CD14-positive monocyte (primary cell): Measurements from ENCODE around the gene ZFX. TPM values are rescaled to one million over a fixed set of nuclear protein-coding genes. Genes with fewer than 3 reads are reported as not detected.

Source experiments
- DNase-seq, 3 donors: peaks; one replicate each; pipeline ENCODE4 v3.0.0-alpha.2; 2011 to 2022
- H2AFZ ChIP-seq: 2 replicates; pipeline ENCODE4 v1.6.0; 2012; ENCODE audit warnings: mild to moderate bottlenecking, low read depth, low read length, inconsistent platforms; ENCODE audit not compliant: insufficient read depth, poor library complexity, severe bottlenecking
- H3K27ac ChIP-seq, 2 donors: 1 replicate in 1 of 2; 2 replicates in 1 of 2; pipeline ENCODE4 v1.5.1; 2012 to 2013; ENCODE audit warnings: low read length in 2 of 2, control low read depth in 1 of 2, inconsistent platforms in 1 of 2, low read depth in 1 of 2, mild to moderate bottlenecking in 1 of 2
- H3K27me3 ChIP-seq, 2 donors: one replicate each; pipeline versions ENCODE4 v1.6.0 to v1.6.1; 2011 to 2013; ENCODE audit warnings: low read length in 2 of 2; ENCODE audit not compliant: control insufficient read depth in 2 of 2, insufficient read depth in 2 of 2
- H3K36me3 ChIP-seq, 2 donors: replicated peaks in 1 of 2; 1 replicate in 1 of 2; 2 replicates in 1 of 2; pipeline versions ENCODE4 v1.5.1 to v1.6.1; 2012 to 2013; ENCODE audit warnings: low read length in 2 of 2, control low read depth in 1 of 2, inconsistent platforms in 1 of 2, mild to moderate bottlenecking in 1 of 2; ENCODE audit not compliant: insufficient read depth in 2 of 2, control insufficient read depth in 1 of 2
- H3K4me1 ChIP-seq, 2 donors: 1 replicate in 1 of 2; 2 replicates in 1 of 2; pipeline versions ENCODE4 v1.5.1 to v1.6.1; 2012 to 2013; ENCODE audit warnings: low read length in 2 of 2, control low read depth in 1 of 2, inconsistent platforms in 1 of 2, mild to moderate bottlenecking in 1 of 2, moderate library complexity in 1 of 2; ENCODE audit not compliant: insufficient read depth in 2 of 2, control insufficient read depth in 1 of 2
- H3K4me2 ChIP-seq: replicated peaks from 2 replicates; pipeline ENCODE3; 2012; ENCODE audit warnings: low read length, moderate library complexity, mild to moderate bottlenecking; ENCODE audit not compliant: poor library complexity, severe bottlenecking; ENCODE audit errors: extremely low read depth
- H3K4me3 ChIP-seq, 3 experiments: fragments of 200-600 bp in 1 of 3; sonication (generic) in 1 of 3; replicated peaks in 1 of 3; 1 replicate in 2 of 3; 2 replicates in 1 of 3; pipeline ENCODE4 v1.5.1; 2011 to 2013; ENCODE audit warnings: low read length in 3 of 3, mild to moderate bottlenecking in 3 of 3, control low read depth in 2 of 3, low read depth in 2 of 3, inconsistent platforms in 1 of 3, moderate library complexity in 1 of 3
- H3K79me2 ChIP-seq: 2 replicates; pipeline ENCODE4 v1.6.0; 2012; ENCODE audit warnings: mild to moderate bottlenecking, control low read depth, inconsistent platforms, low read length, moderate library complexity; ENCODE audit not compliant: insufficient read depth
- H3K9ac ChIP-seq: 2 replicates; pipeline ENCODE4 v1.6.0; 2017; ENCODE audit warnings: low read length, mild to moderate bottlenecking; ENCODE audit not compliant: insufficient read depth, poor library complexity, severe bottlenecking
- H3K9me3 ChIP-seq, 2 donors: replicated peaks in 1 of 2; 1 replicate in 1 of 2; 2 replicates in 1 of 2; pipeline versions ENCODE4 v1.5.1 to v1.6.1; 2012 to 2013; ENCODE audit warnings: low read length in 2 of 2, control low read depth in 1 of 2; ENCODE audit not compliant: control insufficient read depth in 1 of 2, insufficient read depth in 1 of 2
- H4K20me1 ChIP-seq: 2 replicates; pipeline ENCODE4 v1.6.0; 2012; ENCODE audit warnings: mild to moderate bottlenecking, low read length, control low read depth, moderate library complexity; ENCODE audit not compliant: insufficient read depth
- H3K27ac Mint-ChIP-seq, 7 donors: one replicate each; pipeline ENCODE4 v1.8.0; 2020; ENCODE audit warnings: mild to moderate bottlenecking in 7 of 7, mixed read lengths in 7 of 7, moderate library complexity in 6 of 7, inconsistent platforms in 2 of 7
- H3K27me3 Mint-ChIP-seq, 3 donors: one replicate each; pipeline ENCODE4 v1.8.0; 2021 to 2022; ENCODE audit warnings: low read depth in 3 of 3, mild to moderate bottlenecking in 3 of 3, mixed read lengths in 3 of 3, moderate library complexity in 3 of 3, inconsistent platforms in 1 of 3
- H3K36me3 Mint-ChIP-seq, 2 donors: one replicate each; pipeline ENCODE4 v1.8.0; 2020; ENCODE audit warnings: mixed read lengths in 2 of 2, inconsistent platforms in 1 of 2, mild to moderate bottlenecking in 1 of 2
- H3K4me1 Mint-ChIP-seq: one replicate; pipeline ENCODE4 v1.8.0; 2020; ENCODE audit warnings: mild to moderate bottlenecking, mixed read lengths
- H3K4me3 Mint-ChIP-seq, 2 donors: one replicate each; pipeline ENCODE4 v1.8.0; 2020; ENCODE audit warnings: mild to moderate bottlenecking in 2 of 2, mixed read lengths in 2 of 2, moderate library complexity in 1 of 2
- H3K9me3 Mint-ChIP-seq, 7 donors: one replicate each; pipeline ENCODE4 v1.8.0; 2020 to 2022; ENCODE audit warnings: mixed read lengths in 7 of 7, mild to moderate bottlenecking in 6 of 7, moderate library complexity in 6 of 7, inconsistent platforms in 2 of 7
- CTCF ChIP-seq: fragments of 200-600 bp; IDR thresholded peaks from one replicate; pipeline ENCODE4 v1.8.0; 2022; ENCODE audit warnings: antibody characterized with exemption, mild to moderate bottlenecking
- WGBS: methylation state at CpG from one replicate; pipeline ENCODE4 v1.1.5; 2013; ENCODE audit warnings: missing lambda C conversion rate; ENCODE audit not compliant: insufficient coverage; 5-methylcytosine and 5-hydroxymethylcytosine counted together
- intact Hi-C, 2 donors: fragments of 100-400 bp; cut with micrococcal nuclease; formaldehyde crosslinking; loops; one replicate each; pipeline versions ENCODE4 v1.15.0 to v1.15.1; 2023
- polyA minus RNA-seq: library from RNA; depleted of rRNA, polyadenylated mRNA; stranded (reverse); fragments of >200 nt; gene quantifications from 2 replicates; pipeline ENCODE4 v1.2.3, GENCODE V29; 2012
- polyA plus RNA-seq, 3 donors: library from polyadenylated mRNA; depleted of rRNA in 1 of 3; unstranded in 2 of 3; stranded (reverse) in 1 of 3; fragments of 300-500 nt in 2 of 3; fragments of >200 nt in 1 of 3; fragmentation: Illumina TruSeq in 2 of 3; gene quantifications; 1 replicate in 2 of 3; 2 replicates in 1 of 3; pipeline ENCODE4 v1.2.3, GENCODE V29; 2012 to 2021
- total RNA-seq, 12 experiments: library from RNA in 1 of 12; stranded (reverse) in 1 of 12; fragments of 120-200 nt in 1 of 12; gene quantifications; one replicate each; pipeline ENCODE4 v1.2.4 and lab custom pipeline; 2013 to 2026; ENCODE audit warnings: mixed read lengths in 6 of 12, inconsistent platforms in 1 of 12

Gene ZFX
- total RNA-seq (2013) = 29.5 TPM
- polyA plus RNA-seq = 10 to 100 TPM; 22.3 to 31.1 (median 30.2) TPM
- 29.5 and 37.8 TPM in 2 replicates for polyA minus RNA-seq
- 102 to 181 (median 134) reads per million in 11 experiments for total RNA-seq (lab: John Stamatoyannopoulos, UW)

DNA sequence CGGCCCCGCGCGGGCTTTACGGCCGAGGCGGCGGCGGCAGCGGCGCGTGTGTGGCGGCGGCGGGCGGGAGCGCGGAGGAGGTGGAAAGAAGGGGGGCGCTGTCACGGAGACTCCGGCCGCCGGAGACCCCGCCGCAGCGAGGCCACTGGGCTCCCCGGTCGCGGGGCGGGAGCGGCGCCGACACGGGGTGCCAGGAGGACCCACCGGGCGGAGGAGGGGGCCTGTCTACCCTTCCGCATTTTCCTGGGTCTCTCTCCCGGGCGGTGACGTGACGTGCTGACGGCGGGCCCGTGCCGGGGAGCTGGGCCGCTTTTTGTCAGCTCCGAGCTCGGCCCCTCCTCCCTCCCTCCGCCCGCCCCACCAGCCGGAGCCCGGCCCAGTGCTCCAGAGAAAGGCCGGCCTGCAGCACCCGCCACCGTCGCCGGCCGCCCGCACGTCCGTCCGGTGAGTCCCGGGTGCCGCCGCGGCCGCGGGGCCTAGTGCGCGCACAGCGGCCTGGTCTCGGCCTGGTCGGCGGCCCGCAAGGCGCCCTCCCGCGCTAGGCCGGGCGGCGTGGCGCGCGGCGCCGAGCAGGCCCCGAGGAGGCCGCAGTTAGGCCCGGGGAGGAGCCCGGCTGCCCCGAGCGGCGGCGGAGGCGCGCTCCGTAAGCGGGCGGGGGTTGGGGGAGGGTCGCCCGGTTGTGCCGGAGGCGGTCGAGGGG is at the start of gene ZFX:
ZFX (plus strand) TSS at position 379 of the 700 bp plus-strand sequence. CDS start 23,014 bp downstream, outside the sequence.
- Histone ChIP-seq H3K4me1 (peaks cover 23 to 55% of the 10 kb centered on the region in 2 donors), H4K20me1 (peaks cover 42% of the 10 kb centered on the region), H3K9me3 (no peaks in the 10 kb centered on the region), H3K9ac (peak within 1 kb of the TSS; percentile 96), H2AFZ (peak within 1 kb of the TSS; percentile 84), H3K36me3 (peaks cover 4 to 19% of the 10 kb centered on the region in 2 donors), H3K27me3 (no peaks in the 10 kb centered on the region), H3K4me2 (peak within 1 kb of the TSS; percentile 94), H3K79me2 (peaks cover 49% of the 10 kb centered on the region), H3K4me3 (peak within 1 kb of the TSS; percentile 70 to 94 (median 85)), H3K27ac (peak within 1 kb of the TSS; percentile 83 to 87)
- H3K27me3 Mint-ChIP-seq = peaks cover 0 to 2% (median 0%) of the 10 kb centered on the region in 3 donors
- peaks cover 8 to 23% of the 10 kb centered on the region in 2 donors for H3K36me3 Mint-ChIP-seq
- TF ChIP-seq CTCF = no peak
- DNase-seq = peak; percentile 48 to 72 (median 64)
- H3K4me3 Mint-ChIP-seq = peak within 1 kb of the TSS; percentile 79 to 89
- intact Hi-C loops = loop anchor here (2.0 to 5.0 kb wide), 3 partner anchors 95 to 328 kb away; partner anchors contain the start of genes APOO (in 1 of the 2), CXorf58 (in 1 of the 2) and EIF2S3 (in 1 of the 2)
- H3K4me1 Mint-ChIP-seq = peaks cover 39% of the 10 kb centered on the region
- WGBS = 0% methylated on average over 74 of the region's 104 CpGs
- no peaks in the 10 kb centered on the region for H3K9me3 Mint-ChIP-seq
- peak within 1 kb of the TSS; percentile 84 to 97 (median 94) for H3K27ac Mint-ChIP-seq

GRCh38 chrX:24100713-24101112 is 48.8 kb upstream of the ZFX start:
- no peak overlapping the region for H2AFZ ChIP-seq
- no peak overlapping the region for H3K9ac ChIP-seq
- WGBS = no CpG with 5 or more reads among the region's 2 CpGs
- H3K9me3 ChIP-seq = no peaks in the 10 kb centered on the region
- H3K9me3 Mint-ChIP-seq = peaks cover 0 to 2% (median 0%) of the 10 kb centered on the region in 7 donors
- H3K27ac Mint-ChIP-seq = no peak overlapping the region
- no peaks in the 10 kb centered on the region for H3K36me3 ChIP-seq
- no peak overlapping the region for H3K4me2 ChIP-seq
- H3K27me3 ChIP-seq = peaks cover 0 to 32% of the 10 kb centered on the region in 2 donors
- intact Hi-C loops = no loop called here
- peaks cover 0 to 47% (median 3%) of the 10 kb centered on the region in 3 donors for H3K27me3 Mint-ChIP-seq
- no peaks in the 10 kb centered on the region for H3K4me1 ChIP-seq
- no peak overlapping the region for H3K27ac ChIP-seq
- H3K79me2 ChIP-seq = no peaks in the 10 kb centered on the region
- no peaks in the 10 kb centered on the region for H4K20me1 ChIP-seq
- no peak overlapping the region for H3K4me3 Mint-ChIP-seq
- TF ChIP-seq CTCF = no peak
- H3K4me1 Mint-ChIP-seq = no peaks in the 10 kb centered on the region
- no peak overlapping the region for H3K4me3 ChIP-seq
- H3K36me3 Mint-ChIP-seq = no peaks in the 10 kb centered on the region
- no peak for DNase-seq
